NCI-H345 treated with DMSO at 0.1 percent for 48 hours (cell line): ENCODE measurements around the gene PIK3C2G.
"Not testable (repeated sequence)": the region's sequence is repeated elsewhere in the genome, so short reads cannot be mapped to it uniquely, and the experiment has no call there.

Source experiments
- DNase-seq: peaks from one replicate; lab custom pipeline; 2025; ENCODE audit not compliant: unreplicated experiment; lab: John Stamatoyannopoulos, UW

Gene PIK3C2G, protein sequence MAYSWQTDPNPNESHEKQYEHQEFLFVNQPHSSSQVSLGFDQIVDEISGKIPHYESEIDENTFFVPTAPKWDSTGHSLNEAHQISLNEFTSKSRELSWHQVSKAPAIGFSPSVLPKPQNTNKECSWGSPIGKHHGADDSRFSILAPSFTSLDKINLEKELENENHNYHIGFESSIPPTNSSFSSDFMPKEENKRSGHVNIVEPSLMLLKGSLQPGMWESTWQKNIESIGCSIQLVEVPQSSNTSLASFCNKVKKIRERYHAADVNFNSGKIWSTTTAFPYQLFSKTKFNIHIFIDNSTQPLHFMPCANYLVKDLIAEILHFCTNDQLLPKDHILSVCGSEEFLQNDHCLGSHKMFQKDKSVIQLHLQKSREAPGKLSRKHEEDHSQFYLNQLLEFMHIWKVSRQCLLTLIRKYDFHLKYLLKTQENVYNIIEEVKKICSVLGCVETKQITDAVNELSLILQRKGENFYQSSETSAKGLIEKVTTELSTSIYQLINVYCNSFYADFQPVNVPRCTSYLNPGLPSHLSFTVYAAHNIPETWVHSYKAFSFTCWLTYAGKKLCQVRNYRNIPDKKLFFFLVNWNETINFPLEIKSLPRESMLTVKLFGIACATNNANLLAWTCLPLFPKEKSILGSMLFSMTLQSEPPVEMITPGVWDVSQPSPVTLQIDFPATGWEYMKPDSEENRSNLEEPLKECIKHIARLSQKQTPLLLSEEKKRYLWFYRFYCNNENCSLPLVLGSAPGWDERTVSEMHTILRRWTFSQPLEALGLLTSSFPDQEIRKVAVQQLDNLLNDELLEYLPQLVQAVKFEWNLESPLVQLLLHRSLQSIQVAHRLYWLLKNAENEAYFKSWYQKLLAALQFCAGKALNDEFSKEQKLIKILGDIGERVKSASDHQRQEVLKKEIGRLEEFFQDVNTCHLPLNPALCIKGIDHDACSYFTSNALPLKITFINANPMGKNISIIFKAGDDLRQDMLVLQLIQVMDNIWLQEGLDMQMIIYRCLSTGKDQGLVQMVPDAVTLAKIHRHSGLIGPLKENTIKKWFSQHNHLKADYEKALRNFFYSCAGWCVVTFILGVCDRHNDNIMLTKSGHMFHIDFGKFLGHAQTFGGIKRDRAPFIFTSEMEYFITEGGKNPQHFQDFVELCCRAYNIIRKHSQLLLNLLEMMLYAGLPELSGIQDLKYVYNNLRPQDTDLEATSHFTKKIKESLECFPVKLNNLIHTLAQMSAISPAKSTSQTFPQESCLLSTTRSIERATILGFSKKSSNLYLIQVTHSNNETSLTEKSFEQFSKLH (N-terminal part only)

DNA sequence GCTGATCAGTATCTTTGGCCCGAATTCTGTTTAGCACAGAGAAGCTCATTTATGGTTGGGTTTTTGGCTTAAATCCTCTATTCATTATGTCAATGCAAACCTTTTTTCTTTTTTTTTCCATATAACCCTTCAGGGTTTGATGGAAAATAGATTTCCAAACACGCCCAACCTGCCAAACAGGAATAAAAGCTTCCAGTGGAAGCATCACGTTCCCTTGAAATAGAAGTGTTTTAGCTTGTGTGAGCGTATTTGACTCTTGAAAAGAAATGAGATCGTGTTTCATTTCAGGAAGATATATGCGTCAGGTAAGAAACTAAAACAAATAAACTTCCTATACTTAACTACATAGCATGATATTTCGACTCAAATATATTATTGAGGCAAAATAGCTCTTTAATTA, at the start of gene PIK3C2G:
PIK3C2G (plus strand) TSS at position 246 of the 400 bp plus-strand sequence. CDS start 20,564 bp downstream, outside the sequence.
- DNase-seq: no peak

DNA sequence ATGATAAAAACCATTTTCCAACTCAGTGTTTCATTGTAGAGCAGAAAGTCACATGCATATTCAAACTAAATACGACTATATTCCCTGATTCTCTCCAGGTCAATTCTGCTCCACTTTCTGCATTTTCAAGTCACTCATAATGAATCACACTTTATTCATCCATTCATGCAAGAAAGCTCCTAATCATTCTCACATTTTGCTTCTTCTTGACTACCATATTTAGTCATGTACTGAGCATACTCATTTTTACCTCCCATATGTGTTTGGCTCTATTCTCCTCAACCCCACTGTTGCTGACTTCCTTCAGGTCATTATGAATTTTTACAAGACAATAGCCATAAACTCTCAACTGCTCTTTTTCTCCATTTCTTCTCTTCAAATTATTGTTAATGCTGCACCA, 43.4 kb upstream of the PIK3C2G start:
- no peak for DNase-seq

DNA sequence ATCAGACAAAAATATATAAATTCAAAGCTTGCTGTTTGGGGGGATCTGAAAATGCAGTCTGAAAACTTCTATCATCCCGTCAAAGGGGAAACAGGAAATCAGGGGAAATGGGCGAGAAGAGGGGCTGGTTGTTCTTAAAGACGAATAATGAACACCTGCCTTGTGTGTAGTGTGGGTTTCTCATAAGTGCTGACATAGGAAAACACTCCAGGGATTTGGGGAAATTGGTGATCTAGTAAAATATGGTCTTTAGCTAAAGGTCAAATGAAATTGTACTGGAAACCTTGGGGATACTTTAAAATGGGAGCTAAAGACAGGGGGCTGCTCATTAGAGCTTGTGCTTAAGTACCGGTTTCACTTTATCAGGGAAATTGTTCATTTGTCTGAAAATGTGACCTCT, 39.6 kb upstream of the PIK3C2G start:
- no peak for DNase-seq

DNA sequence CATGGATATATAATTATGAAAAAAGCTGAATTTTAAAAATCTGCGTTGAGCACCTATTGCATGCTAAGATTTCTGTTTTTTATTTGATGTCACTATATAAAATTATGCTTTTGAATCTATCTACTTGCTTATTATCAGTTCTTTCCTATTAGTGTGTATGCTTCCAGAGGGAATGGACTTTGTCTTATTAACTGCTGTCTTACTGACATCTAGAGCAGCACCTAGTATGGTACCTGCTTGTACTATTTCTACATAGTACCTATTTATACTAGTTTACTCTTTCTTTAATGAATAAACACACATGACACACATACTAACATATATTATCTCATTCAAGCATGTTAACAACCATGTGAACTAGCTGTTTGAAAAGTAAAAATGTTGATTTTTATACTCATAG, 38.6 kb upstream of the PIK3C2G start:
- no peak for DNase-seq

DNA sequence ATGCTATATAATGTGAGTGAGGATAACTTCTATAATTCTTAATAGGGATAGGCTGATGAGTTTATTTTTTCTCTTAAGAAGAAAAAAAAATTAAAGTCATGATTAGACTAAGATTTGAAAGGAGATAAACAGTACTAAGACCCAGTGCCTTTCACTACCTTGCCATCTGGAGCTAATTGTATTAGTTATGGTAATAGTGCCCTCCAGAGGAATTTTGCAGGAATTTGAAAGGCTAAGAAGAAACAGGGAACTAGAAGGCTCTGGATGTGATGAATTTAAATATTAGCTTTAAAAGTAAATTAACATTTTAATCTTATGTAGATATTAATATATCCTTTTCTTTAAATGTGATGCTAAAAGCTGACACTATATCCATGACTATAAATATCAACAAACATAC, 36.6 kb upstream of the PIK3C2G start:
- peak; percentile 61 for DNase-seq

DNA sequence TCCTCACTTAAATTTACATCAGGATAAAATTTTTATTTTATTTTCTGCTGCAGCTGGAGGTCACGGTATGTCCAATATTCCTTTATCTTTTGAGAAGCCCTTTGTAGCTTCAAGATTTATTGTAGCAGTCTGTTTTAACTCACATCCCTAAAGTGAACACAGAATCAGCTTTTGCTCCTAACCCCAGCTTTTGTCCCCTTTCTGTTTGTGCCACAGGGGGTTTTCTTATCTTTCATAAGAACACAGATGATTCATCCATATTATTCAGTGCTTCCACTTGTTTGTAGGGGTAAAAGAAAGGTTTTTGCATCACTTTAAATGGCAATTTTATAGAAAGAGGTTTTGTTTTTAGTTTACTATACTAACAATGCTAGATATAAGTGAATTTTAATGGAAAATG, 21.8 kb upstream of the PIK3C2G start:
- DNase-seq: no peak

DNA sequence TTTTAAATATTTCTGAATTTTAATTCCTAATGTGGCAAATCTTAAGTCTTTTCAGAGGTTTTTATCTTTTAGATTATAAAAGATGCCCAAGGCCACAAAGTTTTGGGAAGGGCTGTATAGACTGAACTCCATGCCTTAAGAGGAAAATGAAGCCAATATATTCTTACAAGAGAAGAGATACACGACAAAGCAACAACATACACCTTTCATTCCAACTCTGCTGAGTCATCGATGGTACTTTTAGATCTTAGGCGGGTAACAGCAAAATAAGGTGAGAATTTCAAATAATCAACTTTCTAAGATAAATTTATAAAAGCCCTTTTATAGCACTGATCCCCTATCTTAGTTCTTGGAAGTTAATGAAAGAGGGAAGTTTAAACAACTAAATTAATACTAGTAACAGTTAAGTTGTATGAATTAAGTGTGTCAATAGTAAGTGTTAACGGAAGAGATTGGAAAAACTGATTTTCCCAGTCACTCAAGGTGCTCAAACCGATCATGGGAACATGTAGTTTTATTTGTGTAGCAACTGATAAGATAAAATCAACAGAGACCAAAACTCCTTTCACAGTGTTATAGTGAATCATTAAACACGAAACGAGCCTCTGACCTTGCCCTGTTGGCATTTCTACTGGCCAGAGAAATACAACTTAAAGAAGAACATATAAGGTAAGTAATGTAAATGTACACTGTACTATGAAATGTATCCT, 18.8 kb upstream of the PIK3C2G start:
- DNase-seq: no peak

DNA sequence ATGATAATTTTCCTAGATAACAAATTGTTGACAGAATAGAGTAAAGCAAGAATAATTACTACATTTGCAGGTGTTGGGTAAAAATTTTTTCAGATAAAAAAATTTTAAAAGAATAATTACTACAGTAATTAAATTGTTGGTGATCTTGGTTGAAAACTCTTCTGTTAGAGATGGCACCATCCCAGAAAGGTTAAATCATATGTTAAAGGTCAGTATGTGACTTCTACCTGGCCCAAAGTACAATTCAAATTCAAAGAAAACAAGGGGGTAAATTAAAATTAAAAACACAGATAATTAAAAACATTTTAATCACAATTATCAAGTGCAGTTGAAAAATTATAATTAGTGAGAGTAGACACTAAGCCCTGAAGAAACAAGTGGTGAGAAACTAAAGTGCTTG, 18.1 kb upstream of the PIK3C2G start:
- DNase-seq: no peak

DNA sequence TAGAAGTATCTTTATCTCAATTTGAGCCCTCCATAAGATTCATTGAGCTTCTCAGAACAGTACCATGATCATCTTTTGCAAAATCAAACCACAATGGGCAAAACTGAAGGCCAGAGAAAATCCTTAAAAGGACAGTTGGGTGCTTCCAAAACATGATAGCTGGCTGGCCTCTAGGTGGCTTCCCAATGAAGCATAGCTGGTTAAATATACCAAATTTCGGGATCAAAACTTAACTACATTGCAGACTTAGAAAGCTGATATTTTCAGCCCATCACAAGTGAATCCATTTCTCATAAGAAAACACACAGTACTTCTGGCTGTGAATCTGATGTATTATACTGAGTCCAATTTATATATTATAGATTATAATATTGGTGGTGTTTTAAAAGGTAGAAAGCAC, 15.3 kb upstream of the PIK3C2G start:
- DNase-seq: no peak

DNA sequence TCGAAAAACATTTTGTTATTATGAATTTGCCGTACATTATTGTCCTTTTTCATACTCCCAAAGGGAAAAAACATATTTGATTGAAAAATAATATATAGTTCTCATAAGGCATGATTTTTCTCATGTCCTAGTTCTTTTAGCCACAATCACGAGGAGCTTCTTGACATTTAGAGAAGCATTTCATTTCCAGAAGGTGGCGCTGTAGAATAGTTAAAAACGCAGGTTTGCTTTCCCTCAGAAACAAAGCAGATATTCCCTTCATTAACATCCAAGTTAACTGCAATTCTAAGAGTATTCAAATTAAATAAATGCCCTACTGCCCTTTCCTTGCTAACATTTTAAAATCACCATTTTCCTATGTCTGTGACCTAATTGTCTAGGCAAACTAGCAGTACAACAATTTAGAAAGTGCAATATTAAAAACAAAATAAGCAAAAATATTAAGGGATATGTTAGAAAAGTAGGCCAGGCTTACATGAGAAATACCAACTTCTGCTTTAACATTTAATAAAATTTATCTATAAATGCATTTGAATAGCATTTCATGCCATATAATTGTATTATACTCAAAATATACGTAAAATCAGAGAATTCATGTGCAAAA, 10.9 kb upstream of the PIK3C2G start:
- peak; percentile 48 for DNase-seq

DNA sequence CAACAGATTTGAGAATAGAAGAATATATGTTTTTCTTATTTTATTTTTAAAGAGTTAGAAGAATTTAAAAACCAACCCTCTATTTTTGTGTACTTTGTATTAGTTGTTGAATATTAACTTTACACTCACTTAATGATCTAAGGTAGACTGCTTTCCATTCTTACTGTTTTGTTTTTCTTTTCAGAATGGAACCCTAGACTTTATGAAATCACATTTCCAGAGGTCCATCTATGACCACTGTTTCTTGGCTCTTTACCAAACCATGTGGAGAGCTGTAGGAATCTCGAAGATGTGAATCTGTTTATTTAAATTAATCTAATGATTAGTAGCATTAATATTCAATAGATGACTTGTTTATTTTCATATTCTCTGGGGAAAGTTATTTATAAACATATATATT, 7.2 kb upstream of the PIK3C2G start:
- no peak for DNase-seq

DNA sequence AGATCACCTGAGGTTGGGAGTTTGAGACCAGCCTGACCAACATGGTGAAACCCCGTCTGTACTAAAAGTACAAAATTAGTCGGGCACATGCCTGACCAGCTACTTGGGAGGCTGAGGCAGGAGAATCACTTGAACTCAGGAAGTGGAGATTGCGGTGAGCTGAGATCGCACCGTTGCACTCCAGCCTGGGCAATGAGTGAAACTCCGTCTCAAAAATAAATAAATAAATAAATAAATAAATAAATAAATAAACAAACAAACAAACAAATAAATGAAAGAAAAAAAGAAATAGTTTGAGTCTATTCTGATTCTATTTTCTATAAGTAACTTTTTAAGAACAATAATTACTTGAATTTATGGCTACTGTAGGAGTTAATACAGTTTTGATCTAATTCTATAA, 6.3 kb upstream of the PIK3C2G start:
- not testable (repeated sequence) for DNase-seq

DNA sequence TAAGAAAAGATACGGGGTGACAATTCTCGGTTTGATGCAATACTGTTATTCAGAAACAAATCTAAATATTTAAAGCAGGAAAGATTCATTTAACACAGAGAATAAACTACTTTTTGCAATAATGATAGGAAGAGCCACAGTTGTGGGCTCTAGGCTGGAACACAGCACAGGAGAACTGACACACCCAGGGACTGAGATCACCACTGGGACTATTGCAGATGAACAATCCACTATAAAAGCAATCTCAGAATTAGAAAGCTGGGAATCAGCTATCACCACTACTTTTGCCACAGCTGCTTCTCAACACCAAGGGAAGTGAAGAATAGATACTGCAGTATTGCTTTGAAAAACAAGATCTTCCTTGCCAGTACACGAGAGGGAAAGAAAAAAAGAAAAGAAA, 4.1 kb upstream of the PIK3C2G start:
- DNase-seq: no peak

DNA sequence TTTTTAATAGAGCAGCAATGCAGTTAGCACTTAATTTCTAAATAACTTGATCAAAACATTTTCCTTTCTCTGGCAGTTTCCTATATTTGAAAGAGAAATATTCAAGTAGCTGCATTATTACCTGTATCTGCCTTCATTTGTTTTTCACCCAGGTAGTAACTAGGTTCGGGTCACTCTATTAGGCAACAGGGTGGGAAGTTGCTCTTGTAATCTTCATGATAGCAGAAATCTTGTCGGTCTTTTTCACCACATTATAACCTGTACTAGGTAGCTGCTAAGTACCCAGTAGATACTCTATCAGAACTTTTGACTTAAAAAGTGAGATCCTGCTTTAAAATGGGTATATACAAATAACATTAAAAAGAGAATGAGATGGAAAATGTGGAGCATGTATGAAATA, 2.4 kb upstream of the PIK3C2G start:
- no peak for DNase-seq

DNA sequence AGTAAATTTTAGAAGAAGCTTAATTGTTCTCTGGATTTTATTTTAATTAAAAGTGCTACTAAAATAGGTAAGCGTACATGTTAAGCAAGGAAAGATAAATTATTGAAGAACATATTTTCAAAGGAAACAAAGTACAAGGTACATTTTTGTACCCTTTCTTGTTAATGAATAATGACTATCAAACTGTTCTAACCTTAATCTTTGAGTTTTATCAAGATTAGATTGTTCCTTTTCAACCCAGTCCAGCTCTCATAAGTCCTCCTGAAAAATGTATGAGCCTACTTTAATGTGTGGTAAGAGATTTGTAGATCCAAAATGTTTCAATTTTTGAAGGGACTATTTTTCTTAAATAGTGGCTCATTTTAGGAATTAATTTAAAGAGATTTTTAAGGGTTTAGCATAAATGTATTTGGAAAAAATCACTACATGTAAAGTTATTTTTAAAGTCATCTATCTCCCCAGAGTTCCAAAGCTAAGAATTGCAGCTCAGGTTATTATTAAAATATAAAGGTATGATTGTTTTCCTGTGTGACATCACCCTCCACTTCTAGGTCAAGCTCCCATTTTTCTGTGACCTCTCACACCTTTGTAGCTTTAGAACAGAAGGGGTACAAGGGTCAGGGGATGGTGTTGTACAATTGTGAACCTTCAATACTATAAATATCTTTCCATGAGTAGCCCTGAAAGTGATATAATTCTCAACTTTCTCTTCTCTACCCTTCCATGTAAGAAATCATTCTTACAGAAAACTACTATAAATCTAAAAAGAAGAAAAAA, 1.2 kb upstream of the PIK3C2G start:
- no peak for DNase-seq

DNA sequence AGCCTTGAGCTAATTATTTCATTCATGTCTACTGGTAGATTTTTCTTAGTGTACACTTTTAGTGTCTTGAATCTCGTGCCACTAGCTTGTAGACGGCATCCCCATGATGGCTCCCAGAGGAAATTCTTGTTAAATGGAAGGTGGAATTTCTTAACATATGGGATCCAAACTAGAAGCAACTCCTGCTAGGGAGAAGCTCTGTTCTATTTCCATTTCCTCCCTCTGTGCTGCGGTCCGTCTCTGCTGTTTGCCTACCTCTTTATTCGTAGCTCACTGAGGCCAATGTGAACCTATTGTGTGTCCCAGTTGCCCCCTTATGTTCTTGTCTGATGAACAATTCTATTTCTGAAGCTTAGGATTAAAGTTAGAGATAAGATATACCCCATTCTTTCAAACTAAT, 588 bp downstream of the PIK3C2G start:
- DNase-seq: no peak

DNA sequence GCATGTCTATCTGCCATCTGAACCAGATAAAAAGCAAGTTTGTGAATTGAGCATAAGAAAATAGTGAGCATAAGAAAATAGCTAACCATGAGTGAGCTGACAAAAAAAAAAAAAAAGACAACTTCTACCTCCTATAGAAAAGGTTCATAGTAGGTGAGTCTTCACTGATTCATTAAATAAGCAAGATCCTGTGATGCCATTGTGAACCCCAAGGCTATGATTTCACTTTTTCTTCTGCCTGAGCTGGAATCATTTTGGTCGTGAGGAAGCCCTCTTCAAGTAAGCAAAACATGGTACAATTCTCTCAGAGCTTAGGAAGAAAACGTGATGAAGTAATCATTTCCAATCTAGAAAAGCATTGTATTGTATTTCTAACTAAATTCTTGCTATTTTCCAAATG, 1.2 kb downstream of the PIK3C2G start:
- no peak for DNase-seq

DNA sequence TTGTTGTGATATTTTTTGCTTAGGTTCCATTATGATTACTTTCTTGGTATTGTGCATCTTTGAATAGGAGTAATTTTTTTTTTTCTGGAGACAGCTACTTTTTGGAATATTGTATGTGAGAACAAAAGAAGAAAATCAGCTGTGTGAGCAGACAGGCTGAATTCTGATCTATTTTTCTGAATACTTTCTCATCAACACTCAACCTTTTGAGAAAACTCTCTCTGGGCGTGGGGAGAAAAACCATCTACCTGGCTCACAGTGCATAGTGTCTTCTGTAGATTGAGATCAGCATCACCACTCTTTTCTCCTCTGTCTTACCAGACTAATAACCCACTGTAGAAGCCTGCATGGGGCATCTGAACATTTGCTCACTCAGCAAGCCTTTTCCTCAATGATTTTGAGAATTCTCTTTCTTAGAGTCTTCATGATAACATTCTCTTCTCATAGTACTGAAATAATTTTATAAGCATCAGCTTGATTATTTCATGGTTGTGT, 3.3 kb downstream of the PIK3C2G start:
- no peak for DNase-seq

DNA sequence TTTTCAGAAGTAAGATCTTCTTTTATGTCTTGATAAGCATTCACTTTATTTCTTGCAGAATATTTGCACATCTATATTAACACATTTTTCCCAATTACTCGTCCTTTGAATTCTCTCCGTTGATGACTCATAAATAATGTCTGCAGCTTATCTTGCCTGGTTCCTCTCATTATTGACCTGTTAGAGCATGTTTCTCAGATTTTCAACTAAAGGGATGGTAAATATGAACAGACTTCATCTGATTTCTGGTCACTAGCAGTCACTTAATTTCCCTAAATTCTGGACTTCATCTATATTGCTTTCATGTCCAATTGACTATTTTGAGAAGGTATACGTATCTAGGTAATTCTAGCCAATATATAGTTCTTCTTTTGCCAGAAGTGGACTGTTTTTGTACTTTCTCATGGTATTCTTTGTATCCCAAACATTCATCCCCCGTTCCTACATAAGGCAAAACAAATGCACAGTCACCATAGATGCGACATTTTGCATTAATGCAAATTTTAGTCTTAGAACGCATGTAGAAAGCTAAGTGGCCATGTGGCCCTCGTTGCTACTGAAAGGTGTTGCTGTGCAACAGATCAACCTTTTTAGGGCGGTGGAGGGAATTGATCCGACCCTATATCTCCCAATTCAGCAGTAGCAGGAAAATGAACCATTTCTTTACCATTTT, 6.2 kb downstream of the PIK3C2G start:
- DNase-seq: no peak
